Measurements from ENCODE around the gene PCK1.
A peak's percentile ranks its signal among the peaks of the same experiment; 100 is the strongest.

Gene PCK1

DNA sequence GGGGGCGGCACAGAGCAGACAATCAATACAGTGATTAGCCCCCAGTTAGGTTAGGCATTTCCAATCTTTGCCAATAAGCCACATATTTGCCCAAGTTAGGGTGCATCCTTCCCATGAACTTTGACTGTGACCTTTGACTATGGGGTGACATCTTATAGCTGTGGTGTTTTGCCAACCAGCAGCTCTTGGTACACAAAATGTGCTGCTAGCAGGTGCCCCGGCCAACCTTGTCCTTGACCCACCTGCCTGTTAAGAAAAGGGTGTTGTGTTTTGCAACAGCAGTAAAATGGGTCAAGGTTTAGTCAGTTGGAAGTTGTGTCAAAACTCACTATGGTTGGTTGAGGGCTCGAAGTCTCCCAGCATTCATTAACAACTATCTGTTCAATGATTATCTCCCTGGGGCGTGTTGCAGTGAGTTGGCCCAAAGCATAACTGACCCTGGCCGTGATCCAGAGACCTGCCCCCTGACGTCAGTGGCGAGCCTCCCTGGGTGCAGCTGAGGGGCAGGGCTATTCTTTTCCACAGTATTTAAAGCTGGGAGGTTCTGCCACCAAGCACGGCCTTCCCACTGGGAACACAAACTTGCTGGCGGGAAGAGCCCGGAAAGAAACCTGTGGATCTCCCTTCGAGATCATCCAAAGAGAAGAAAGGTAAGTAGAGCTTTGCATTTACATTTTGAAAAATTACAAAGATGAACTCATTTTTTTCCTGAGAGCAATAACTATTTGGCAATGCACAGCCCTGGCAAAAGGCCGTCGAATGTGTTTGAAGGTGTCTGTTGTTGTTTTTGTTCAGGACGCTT lies at the start of gene PCK1:
PCK1 (plus strand) TSS at position 557 of the 802 bp plus-strand sequence. CDS start 302 bp downstream, outside the sequence.
- no peak for DNase-seq

DNA sequence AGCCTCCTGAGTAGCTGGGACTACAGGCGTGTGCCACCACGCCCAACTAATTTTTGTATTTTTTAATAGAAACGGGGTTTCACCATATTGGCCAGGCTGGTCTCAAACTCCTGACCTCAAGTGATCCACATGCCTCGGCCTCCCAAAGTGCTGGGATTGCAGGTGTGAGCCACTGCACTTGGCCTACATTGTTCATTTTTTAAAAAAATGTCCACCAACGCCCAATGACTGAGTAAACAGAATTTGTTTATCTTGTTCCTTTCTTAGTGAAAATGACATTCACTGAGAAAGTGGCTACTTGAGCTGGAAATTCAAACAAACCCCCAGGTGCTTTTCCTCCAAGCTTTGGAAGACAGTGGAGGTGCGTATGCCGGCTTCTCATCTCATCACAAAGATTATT lies 49.2 kb upstream of the PCK1 start:
- peak; percentile 20 for DNase-seq

DNA sequence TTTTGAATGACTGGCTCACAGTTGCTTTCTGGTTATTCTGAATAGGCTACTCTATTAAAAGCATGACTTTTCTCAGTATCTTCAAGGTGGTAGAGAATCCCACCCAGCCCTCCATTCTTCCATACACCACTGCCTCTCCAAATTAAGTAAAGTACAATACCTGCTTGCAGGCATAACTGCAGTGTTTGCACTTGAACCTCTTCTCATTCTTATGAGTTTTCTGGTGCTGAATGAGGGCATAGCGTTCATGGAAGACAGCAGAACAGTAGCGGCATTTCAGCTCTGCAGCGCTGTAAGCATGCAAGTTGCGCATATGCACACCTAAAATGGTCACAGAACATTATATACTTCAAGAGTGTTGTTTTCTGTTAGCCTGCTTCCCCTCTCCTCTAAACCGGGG lies 48.5 kb upstream of the PCK1 start:
- no peak for DNase-seq

DNA sequence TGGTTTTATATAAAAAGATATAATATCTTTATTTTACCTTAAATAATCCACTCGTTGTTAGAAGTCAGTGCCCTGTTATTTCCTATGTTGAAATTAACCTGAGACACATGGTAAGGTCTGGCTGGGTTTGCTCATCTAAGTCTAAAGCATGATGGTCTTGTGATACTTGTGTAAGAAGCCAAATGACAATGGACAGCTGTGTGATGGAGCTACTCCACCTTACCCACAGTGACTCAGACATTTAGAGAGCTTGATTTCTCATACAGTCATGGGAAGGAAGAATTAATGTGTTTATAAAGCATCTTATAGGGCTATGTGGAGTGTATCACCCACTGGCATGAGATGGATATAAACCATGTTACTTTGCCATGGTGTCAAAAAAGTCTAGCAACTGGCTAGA lies 47.7 kb upstream of the PCK1 start:
- DNase-seq = no peak

DNA sequence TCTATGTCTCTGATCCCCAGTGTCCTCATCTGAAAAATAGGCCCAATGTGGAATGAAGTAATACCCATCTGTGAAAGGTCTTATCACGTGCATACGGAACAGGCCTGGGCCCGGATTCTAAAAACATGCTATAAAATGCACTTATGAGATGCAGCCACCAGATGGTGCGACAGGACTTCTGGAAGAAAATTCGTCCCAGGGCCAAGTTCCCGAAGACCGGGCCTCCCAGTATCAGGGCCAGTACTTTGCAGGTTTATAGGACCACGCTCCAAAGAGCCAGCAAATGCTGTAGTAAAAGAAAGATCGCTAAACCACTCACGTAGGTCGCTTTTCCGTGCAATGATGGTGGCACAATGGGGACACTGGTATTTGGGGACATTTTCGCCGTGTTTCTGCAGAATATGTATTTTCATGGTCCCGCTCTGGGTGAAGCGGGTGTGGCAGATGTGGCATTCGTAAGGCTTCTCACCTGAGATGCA lies 46.6 kb upstream of the PCK1 start:
- no peak for DNase-seq

DNA sequence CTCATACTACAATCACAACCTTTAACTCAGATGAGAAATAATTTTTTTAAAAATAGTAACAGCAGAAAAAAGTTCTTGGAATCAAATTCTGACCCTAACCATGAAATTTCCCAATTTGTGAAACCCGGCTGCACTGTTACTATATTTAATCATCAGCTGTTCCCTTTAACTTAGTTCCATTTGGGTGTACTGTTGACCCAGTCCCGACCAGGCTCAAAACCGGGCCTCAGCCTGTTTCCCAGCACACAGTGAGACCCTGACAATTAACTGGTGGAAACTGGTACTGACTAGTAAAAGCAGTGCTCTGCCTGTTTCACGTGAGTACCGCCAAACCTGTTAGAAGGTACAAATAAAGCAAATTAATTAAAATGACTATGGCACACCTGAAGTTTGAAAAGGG lies 43.0 kb upstream of the PCK1 start:
- no peak for DNase-seq

DNA sequence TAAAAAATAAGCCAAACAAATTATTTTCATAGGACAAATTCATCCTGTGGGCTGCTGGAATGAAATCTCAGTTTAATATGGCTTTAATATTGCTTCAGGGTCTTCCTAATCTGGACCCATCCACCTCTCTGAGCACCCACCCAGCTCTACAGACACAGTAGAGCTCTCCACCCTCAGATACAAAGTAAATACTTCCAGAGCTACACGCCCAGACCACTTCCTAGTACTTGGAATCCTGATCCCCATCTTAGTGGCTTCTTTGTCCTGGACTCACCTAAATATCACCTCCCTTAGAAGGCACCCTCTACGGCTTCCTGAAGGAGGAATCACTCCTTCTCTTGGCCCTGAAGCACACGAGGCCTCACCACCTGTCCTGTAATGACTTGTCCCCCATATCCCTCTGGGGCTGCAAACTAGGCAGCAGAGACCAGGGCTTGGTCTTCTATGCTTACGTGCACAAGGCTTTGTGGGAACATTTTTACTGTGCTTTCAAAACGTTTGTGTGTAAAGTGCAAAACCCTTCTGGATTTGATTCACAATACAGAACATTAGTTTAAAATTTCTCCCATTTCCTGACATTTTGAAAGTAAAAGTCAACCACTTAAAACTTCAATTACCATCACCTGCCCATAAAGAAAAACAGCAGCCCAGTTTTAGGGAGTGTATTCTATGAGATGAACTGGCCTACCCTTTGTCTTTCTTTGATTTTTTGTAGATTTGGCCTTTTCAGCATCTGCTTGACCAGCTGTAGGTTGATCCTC lies 38.4 kb upstream of the PCK1 start:
- no peak for DNase-seq

DNA sequence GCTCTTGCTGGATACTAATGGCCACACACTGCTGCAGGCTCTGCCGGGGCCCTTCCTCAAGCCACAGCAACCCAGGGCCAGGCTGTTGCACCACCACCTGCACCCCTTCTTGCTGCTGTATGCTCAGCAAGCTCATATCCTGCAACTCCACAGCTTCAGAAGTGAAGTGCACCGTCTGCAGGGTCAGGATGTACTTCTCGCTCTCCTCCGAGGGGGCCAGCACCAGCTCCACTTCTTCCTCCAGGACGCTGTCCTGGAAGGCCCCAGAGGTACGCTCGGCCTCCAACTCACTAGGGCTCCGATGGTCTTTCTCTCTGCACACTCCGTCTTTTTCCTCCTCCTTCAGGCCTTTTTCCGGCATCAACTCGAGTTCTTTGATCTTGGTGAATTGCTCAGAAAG lies 37.1 kb upstream of the PCK1 start:
- no peak for DNase-seq

DNA sequence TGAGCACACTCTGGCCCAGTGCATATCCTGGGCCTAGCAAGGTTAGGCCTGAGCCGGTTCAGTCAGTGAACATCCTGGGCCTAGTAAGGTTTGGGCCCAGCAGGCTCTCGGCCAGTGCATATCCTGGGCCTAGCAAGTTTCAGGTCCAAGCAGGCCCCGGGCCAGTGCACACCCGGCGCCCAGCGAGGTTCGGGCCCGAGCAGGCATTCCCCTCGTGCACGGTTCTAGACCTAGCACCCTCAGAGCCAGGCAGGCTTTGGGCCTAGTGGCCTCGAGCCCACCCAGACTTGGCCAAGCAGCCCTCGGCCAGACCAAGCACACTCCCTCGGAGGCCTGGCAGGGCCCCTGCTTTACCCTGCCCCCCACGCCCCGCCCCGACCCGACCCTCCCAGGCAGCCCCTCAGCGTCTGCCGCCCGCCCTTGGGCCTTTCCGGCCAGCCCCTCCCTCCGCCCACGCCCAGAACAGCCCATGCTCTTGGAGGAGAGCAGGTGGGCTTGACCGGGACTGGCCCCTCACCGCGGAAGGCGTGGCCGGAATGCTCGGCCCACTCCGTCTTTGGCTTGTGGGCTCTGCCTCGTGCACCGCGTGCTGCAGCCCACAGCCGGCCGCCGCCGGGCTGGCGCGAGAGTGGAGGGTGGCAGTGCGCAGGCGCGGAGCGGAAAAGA lies 36.3 kb upstream of the PCK1 start, which contains the start of gene CTCFL:
CTCFL (minus strand) TSS at position 630 of the 666 bp plus-strand sequence. CDS start 935 bp downstream, outside the sequence.
- DNase-seq = no peak

DNA sequence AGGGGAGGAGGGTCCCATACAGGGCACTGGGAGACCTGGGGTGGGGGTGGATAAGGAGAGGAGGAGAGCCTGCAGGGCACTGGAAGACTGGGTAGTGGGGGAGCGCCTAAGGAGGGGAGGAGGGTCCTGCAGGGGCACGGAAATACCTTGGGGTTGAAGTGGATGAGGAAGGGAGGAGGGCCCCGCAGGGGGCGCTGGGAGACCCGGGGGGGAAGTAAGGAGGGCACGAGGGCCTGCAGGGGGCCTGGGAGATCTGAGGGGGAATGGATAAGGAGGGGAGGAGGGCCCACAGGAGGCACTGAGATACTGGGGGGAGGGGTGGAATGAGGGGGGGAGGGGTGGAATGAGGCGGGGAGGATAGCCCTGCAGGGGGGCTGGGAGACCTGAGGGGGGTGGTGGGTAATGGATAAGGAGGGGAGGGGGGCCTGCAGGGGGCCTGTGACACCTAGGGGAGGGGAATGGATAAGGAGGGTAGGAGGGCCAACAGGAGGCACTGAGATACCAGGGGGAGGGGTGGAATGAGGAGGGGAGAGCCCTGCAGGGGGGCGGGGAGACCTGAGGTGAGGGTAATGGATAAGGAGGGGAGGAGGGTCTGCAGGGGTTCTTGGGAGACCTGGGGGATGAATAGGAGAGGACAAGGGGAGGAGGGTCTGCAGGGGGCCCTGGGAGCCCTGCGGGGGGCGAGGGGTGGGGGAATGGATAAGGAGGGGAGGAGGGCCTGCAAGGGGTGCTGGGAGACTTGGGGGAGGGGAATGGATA lies 35.4 kb upstream of the PCK1 start:
- no peak for DNase-seq

DNA sequence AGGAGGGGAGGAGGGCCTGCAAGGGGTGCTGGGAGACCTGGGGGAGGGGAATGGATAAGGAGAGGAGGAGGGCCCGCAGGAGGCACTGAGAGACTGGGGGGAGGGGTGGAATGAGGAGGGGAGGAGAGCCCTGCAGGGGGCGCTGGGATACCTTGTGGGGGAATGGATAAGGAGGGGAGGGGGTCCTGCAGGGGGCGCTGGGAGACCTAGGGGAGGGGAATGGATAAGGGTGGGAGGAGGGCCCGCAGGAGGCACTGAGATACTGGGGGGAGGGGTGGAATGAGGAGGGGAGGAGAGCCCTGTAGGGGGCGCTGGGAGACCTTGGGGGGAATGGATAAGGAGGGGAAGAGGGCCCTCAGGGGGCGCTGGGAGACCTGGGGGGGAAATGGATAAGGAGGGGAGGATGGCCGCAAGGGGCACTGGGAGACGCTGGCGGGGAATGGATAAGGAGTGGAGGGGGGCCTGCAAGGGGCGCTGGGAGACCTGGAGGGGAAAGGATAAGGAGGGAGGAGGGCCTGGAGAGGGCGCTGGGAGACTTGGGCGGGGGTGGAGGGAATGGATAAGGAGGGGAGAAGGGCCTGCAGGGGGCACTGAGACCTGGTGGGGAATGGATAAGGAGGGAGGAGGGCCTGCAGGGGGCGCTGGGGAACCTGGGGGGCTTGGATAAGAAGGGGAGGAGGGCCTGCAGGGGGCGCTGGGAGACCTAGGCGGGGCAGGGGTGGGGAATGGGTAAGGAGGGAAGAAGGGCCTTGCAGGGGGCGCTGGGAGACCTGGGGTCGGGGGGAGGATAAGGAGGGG lies 34.6 kb upstream of the PCK1 start:
- no peak for DNase-seq

DNA sequence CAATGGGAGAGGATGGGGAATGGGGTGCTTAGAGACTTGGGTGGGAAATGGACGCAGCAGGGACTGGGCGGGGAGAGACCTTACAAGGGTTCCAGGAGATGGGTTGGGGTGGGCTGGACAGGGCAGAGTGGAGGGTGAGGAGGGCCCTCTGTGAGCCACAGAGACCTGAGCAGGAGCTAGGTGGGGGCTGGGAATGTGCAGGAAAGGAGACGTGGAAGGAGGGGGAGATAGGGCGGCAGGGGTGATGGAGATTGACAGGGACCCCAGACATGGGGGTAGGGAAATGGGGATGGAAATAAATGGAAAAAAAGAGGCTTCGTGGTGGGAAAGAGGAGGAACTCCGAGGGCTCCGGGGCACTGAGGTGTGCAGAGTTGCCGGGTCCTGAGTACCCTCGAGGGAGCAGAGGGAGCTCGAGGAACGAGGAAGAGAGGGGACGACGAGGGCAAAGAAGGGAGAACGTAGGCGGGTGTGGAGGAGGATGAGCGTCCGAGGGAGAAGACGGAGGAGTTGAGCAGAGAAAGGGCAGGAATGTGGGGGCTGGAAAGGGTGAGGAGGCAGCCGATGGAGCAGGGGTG lies 33.9 kb upstream of the PCK1 start:
- DNase-seq = no peak

DNA sequence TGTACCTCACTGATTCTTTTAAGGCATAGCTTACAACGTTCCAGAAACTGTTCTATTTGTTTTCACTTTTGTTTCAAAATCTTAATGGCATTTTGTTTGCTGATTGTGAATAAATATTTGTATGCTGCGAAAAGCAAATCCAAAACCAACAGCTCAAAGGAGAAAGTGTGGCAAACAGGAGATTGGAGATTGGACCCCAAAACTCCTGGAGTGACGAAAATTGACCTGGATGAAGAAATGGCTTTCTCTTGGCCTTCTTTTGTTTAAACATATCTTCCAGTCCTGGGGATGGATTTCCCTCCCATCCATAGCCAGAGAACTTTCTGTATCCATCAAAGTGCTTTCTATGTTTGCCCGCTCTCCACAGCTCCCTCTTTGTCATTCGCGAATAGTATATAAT lies 33.2 kb upstream of the PCK1 start:
- no peak for DNase-seq

DNA sequence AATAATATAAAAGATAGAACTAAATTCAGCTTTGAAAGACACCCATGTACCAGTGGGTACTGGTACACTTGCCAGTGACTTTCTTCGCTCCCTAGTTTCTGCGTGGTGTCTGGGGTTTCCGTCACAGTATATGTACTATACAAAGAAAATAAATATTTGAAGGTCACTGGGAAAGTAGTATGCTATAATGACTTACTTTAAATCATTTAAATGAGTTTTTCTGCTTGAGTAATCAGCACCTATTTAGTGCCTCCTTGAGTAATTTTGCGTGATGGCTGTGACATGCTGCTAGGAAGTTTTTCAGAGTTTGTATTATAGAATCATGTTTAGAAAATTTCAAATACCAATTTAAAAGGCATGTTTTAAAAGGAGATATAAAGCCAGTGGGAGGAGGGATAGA lies 32.8 kb upstream of the PCK1 start:
- DNase-seq = no peak

DNA sequence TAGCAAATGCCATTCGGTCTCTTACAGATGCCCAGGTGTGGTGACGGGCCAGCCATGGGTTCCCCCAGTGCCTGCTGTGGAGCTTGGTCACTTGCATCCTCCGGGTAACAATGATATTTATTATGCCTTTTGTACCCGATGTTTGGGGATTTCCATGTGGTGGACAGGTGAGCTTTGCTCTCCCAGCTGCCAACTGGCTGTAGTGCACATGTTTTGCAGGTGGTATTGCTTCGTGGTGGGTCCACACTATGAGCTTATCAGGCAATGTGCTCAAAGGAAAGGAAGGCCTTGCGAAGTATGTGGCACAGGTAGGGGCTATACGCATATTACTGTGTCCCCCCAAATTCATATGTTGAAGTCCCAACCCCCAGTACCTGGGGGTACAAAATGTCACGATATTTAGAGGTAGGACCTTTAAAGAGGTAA lies 31.7 kb upstream of the PCK1 start:
- DNase-seq = no peak

DNA sequence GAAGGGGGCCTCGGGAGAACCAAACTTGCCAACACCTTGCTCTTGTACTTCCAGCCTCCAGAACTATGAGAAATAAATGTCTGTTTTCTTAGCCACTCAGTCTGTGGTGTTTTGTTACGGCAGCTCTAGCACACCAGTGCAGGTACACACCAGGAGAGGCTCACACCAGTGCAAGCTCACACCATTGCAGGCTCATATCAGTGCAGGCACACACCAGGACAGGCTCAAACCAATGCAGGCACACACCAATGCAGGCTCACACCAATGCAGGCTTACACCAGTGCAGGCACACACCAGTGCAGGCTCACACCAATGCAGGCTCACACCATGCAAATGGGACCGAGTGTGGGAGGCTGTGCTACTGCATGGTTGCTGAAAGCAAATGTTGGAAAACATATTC lies 31.1 kb upstream of the PCK1 start:
- no peak for DNase-seq

DNA sequence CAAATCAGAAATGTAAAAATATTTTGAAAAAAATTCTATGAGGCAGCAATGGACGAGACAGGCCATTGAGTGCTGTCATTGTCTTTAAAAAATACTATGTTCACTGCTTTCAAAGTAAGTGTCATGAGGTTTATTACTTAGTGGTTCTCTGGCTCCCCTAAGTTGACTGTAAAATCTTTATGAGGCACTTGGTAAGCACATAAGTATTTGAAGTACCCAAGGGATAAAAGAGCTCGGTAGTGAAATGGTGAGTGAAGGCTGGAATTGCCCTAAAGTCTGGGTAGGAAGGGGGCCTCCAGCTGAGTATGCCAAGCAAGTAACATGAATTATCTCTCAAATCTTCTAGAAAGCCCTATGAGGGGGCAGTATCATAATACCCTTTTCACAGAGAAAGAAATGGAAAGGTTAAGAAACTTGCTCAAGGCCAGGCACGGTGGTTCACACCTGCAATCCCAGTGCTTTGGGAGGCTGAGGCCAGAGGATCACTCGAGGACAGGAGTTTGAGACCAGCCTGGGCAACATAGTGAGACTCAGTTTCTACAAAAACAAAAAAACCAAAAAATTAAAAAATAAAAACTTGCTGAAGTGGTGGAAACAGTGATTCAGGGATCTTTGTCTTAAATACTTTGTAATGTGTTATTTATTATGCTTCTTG lies 30.5 kb upstream of the PCK1 start:
- DNase-seq = no peak

DNA sequence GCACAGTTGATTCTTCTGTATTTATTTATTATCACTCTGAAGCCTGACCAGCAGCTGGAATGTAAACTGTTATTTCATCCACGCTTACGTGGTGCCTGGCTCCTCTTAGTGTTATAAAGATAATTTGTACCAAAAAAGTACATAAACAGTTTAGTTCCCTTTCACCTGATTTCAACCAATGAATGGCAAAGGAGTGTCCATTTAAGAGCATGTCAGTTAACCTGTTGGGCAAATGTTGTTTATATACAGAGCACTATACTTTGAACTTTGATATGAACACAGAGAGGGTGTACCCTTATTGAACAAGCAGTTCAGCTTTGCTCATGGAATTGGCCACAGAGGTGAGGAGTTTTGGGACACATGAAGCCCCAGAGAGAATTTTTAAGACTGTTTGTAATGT lies 28.8 kb upstream of the PCK1 start:
- DNase-seq = no peak

DNA sequence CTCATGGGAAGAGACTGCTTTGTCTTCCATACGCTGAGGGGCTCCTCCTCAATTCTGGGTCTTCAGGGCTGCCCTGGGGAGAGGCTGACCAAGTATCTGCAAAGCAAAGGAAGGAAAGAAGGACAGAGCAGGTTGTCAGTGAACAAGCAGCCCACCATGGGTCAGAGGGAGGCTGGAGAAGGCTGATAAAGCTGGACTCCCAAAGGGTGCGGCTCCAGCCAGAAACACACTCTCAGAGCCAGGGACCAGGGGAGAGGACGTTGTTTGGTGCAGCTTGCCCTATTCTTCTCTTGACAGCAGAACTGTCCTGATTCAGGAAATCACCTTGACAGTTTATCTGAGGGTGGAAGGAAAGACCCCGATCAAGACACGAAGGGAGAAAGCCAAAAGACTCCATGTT lies 25.6 kb upstream of the PCK1 start:
- DNase-seq = no peak

DNA sequence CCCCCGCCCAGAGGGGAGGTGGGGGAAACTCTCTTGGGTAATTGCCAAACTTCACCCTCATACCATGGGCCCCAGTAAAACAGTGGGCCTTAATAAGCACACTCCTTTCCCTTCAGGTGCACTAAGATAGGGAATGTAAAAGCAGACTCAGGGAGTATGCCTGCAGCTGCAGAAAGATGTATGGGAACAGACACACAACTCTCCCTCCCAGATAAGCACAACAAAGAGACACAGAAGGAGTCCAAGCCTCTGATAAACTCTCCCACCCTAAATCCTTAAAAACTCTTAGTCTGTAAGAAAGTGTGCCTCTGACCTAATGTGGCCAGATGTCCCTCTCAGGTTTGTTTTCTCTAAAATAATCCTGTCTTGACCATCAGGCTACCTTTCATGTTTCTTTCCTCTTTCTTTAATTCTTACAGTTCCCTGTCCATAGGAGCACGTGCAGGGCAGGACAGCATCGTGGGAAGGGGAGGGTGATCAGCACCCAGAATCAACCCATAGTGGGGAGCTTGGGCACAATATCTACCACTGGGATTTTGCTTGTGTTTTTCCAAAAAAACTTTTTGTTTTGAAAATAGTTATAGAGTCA lies 24.7 kb upstream of the PCK1 start:
- no peak for DNase-seq

Measured in NCI-H1105 (cell line).